ENCODE measurements around the gene SPSB1.
"Not testable (repeated sequence)": the region's sequence is repeated elsewhere in the genome, so short reads cannot be mapped to it uniquely, and the experiment has no call there.

Gene SPSB1

DNA sequence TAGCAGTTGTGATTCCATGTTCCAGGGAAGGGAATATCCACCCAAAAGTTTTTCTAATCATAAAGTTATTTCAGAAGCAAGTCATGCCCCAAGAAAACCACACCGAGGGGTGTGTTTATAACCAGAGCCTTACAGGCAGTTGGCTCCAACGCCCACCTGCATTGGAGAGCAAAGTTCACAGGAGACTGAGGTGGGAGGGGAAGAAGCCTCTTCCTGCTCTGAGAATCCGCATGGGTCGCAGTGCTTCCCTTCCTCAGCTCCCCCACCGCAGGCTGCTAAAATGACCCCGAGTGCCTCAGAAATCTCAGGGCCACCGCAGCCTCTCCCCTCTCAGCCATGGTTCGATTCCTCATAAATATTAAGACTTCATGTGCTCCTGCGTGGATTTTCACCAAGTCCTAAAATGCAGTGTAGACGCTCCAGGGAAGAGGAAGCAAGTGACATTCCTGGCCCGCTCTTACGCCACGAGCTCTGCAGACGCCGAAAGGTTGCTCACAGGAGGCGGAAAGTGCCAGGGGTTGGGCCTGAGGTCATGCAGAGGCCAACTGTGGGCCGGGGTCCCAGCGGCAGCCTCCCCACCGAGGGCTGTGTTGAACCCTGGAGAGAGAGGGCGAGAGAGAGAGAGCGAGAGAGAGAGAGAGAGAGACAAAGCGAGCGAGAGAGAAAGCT lies 13.4 kb upstream of the SPSB1 start:
- no peak for DNase-seq (ENCODE audit: low read depth)

DNA sequence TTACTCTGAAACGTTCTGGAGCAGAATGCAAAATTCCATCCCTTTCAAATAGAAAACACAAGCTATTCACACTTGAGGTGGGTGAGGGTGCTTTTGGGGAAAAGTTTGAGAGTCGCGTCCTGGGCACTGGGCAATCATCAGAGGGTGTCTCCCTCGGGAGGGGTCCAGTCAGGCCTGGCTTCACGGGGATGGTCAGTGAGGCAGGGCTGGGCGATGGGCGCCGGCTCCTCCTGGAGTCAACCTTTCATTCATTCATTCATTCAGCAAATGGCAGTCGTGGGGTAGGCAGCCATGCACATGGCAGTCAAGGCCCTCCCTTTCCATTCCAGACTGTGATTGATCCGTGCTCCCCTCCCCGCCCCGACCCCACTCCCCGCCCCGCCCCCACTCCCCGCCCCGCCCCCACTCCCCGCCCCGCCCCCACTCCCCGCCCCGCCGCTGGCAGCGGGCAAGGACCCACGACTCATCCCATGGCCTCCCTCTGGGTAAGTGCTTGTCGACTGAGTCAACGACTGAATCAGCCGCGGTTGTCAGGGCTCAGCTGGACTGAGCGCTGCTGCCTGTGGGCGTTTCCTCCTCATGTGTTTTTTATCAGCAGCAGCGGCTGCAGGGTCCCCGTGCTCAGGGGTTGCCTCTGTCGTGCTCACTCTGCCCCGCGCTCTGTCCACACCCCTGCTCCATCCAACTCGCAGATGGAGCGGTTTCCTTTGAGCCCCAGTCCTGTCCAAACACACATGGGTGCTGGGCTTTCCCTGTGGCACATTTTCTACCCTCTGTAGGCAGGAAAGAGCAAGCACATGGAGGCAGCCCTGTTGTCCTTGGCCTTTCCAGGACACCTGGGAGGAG lies 12.5 kb upstream of the SPSB1 start:
- DNase-seq (ENCODE audit: low read depth) = peak; percentile 64

DNA sequence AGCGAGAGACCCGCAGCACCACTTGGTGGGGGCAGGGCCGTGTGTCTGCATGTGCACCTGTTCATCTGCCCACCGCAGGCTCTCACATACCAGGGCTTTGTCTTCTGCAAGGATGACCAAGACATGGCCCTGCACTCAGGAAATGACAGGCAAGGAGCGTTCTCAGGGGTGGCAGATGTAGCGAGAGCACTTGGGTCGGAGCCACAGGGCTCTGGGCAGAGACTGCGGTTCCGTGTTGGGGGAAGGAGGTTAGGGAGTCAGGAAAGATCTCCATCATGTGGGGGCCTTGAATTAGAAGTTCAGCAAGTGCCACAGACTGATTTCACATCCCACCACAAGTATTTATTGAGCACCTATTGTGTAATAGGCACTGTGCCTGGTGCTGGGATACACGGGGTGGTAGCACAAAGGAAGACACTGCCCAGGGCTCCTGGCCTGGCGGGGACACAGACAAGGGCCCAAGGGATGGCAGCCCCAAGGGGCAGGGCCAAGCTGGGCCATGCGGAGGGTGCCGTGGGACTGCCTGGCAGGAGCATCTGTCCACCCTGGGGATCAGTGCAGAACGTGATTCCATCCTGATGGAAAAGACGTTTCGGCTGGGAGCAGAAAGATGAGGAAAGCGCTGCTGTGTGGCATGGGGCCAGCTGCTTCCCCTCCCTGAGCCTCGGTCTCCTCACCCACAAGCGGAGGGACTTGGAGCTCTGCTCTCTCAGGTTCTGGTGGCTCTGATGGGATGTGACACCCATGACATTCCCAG lies 11.4 kb upstream of the SPSB1 start:
- DNase-seq (ENCODE audit: low read depth) = no peak

DNA sequence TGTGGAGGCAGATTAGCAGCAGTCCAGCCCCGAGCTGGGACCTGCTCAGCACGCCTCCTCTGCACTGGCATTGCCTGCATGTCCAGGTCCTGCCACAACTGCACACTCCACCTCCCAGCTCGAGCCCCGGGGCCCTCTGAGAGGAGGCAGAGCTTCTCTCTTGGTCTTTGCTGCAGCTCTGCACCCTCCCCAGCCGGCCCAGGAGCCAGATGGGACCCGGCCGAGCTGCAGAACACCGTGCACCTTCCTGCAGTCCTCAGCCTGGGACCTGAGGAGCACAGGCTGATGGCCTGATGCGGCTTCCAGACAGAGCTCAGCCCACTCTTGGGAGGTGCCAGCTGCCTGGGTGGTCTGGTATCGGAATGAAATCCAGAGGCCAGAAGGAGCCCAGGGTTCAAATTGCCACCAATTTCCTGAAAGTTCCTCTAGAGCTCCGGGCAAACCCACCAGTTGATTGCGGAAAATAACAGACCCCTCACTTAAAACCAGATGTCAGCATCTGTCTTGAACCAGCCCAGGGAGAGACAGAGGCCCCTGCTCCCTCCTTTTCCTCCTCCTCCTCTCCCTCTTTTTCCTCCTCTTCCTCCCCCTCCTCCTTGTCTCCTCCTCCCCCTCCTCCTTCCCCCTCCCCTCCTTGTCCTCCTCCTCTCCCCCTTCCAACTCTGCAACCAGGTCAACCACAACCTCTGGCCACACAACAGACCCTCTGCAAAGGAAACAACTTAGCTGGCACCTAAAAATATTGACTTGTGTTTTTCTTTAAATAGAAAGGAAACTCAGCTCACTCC lies 10.6 kb upstream of the SPSB1 start:
- no peak for DNase-seq (ENCODE audit: low read depth)

DNA sequence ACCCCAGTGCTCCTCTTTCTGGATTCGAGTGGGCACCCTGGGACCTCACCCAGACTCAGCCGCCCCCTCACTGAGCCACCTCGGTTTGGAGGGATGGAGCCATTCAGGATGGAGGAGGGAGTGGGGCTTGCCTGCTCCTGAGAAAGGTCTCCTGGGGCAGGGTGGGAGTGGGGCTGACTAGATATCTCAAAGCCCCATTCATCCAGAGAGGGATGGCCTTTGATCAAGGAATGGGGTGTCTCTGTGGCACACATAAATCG lies 10.1 kb upstream of the SPSB1 start:
- DNase-seq (ENCODE audit: low read depth) = no peak

DNA sequence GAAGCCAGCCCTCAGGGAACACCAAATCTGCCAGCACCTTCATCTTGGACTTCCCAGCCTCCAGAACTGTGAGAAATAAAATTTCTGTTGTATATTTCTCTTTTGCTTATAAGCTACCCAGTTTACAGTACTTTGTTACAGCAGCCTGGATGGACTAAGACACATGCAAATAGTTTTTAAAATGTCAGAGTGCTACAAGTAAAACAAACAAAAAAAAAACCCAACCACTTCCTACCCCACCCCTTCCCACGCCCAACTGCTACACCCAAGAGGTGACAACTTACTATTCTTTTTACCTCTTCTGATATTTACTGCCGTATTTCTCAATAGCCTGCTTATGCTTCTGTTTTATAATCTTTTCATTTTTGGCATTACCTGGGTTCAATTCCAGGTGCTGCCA lies 8.6 kb upstream of the SPSB1 start:
- DNase-seq (ENCODE audit: low read depth) = no peak

DNA sequence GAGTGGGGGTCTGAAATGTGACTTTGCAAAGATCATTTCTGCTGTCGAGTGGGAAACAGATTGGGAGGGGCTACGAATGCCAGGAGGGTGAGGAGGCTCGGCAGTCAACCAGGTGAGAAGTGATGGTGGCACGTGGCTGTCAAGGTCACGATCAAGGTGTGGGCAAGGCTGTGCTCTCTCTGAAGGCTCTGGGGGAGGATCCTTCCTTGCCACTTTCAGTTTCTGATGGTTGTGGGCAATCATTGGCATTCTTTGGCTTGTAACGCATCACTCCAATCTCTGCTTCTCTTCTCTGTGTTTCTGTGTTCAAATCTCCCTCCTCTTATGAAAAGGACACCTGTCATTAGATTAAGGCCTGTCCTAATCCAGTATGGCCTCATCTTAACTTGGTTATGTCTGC lies 6.1 kb upstream of the SPSB1 start:
- DNase-seq (ENCODE audit: low read depth) = no peak

DNA sequence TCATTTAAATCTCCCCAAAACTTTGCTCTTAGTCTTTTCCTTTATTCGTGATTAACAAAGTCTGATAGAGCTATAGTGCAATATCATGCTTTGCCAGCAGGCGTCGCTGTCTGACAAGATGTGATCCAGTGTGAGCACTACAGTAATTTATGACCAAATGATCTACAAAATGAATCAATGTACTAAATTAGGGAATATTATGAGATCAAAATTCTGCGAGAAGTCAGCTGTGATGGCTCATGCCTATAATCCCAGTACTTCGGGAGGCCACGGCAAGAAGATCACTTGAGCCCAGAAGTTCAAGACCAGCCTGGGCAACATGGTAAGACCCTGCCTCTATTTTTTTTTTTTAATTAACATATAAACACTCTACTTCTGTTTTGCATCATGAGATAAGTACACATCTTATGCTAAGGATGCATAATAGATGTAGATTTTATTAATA lies 3.6 kb upstream of the SPSB1 start:
- peak; percentile 77 for DNase-seq (ENCODE audit: low read depth)

DNA sequence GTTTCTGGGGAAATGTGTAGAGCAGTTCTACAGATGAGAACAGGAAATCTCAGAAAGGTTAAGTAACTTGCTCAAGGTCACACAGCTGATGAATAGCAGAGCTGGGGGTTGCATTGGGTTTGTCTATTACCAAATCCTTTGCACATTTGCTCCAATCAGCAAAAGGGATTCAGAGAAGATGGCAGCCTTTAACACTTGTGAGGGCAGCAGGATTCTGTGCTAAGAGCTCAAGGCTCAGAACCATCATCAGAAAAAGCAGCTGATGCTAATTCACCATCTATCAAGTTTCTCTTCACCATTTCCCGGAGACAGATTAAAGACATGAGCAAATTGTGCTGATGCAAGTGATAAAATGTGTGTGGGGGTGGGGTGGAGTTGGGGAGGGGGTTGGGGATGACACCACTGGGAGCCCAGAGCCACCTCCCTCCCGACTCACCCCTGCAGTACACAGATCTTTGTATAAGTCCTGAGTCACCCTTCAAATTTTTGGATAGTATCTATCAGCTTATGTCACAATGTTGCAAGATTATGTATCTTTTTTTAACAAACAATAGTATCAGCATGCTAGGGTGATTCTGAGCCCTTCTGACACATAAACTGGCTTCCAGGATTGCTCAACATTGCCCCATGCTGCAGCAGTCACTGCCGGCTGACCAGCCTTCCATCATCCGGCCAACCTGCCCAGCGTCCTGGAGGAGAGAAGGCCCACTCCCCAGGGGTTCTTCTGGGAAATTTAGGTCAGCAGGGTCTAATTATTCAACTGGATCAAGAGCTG lies 2.8 kb upstream of the SPSB1 start:
- DNase-seq (ENCODE audit: low read depth) = peak; percentile 49

DNA sequence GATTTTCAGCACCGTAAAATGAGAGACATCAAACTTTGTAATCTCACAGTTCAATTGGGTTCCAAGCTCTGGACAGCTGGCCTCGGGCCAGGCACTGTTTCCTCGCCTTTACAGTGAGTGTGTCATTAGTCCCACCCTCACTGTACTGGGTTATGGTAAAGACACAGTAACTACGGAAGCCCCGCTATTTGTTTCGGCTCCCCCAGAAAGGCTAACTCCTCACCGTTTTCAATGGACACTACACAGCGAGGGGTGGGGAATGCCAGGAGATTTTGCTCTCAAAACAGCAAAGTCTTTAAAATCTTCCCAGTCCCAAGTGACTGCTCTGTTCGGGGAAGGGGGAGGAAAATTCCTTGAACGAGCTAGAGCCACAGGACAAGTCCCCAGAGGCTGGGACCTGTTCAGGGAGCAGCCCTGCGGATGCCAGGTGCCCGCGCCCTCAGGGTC lies 757 bp upstream of the SPSB1 start:
- no peak for DNase-seq (ENCODE audit: low read depth)

DNA sequence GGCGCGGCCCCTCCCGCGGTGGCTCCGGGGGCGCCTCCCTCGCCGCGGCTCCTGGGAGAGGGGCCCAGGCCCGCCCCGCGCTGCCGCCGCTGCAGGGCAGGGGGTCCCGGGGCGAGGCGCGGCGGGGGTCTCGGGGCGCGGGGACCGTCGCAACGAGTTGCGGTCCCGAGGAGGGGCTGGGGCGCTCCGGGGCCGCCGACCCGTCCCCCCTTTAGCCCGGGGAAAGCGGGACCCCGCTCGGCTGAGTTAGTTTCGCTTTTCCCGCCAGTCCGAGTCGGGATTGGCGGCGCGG lies 493 bp downstream of the SPSB1 start:
- no peak for DNase-seq (ENCODE audit: low read depth)

DNA sequence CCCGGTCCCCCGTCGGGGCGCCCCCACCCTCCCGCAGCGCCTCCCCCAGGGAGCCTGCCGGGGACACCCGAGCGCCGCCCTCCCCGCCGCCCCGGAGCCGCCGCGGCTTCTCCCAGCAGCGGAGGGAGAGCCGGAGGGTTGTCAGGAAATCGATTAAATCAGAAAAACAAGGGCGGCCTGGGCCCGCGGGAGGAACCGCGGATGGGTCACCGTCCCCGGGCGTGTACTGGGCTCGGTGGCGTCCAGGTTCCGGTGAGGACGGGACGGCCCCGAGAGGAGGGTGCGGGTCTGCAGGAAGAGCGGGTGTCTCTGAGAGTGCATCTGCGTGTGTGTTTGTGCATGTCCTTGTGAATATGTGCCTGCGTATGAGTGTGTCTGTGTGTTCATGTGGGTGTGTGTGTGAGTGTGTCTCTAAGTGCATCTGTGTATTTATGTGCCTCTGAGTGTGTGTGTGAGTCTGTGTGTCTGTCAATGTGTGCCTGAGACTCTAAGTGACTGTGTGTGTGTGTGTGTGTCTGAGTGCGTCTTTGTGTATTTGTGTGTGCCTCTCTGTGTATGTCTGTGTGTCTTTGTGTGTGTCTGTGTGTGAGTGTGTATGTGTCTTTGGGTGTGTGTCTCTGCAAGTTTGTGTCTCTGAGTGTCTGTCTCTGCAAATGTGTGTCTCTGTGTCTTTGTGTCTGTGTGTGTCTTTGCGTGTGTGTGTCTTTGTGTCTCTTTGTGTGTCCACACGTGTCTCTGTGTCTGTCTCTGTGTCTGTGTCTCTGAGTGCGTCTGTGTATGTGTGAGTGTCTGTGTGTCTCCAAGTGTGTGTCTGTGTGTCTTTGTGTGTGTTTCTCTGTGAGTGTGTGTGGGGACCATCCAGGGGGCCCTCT lies 1.1 kb downstream of the SPSB1 start:
- DNase-seq (ENCODE audit: low read depth) = no peak

DNA sequence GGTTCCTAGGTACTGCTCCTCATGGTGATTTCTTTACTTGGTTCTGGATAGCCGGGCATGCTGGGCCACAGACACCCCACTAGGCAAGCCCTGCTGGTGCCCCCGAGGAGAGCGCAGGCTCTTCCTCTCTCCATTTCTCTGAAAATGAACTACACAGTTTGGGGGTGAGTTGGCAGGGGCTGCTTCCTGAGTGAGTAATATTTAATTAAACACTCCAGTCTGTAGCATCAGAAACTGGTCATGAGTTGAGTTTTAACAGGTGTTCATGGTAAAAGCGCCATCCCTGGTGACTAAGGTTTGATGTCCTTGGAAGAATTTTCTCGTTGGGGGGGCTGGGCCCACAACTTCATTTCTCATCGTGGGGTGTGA lies 1.7 kb downstream of the SPSB1 start:
- peak; percentile 26 for DNase-seq (ENCODE audit: low read depth)

DNA sequence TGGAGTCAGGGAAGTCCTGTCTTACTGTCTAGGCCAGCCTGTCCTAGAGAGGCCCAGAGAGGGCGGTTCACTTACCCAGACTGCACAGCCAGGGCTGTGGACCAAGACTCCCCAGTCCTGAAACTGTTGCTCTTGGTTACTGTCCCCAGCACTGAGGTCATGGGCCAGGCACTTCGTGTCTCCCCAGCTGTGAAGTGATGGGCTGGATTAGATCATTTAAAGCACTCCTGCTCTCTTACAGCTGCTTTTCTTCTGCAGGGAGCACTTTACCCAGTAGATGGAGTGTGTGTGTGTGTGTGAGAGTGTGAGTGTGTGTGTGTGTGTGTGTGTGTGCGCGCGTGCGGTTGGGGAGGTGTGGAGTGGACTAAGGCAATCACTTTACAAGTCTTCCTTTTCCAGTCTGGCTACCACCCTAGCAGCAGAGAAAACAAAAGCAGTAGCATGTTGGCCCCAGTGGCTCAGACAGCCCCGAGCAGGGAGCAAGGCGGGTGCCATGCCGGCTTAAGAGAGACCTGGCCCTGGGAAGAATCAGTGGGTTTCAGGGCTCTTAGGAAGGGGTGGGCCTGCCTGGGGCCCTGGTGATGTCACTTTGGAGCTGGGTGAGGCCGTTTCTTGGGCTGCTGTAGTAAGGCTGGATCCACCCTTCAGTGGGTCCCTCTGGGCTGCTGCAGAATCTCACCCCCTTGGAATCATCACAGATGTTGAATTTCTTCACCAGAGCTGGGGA lies 2.4 kb downstream of the SPSB1 start:
- no peak for DNase-seq (ENCODE audit: low read depth)

DNA sequence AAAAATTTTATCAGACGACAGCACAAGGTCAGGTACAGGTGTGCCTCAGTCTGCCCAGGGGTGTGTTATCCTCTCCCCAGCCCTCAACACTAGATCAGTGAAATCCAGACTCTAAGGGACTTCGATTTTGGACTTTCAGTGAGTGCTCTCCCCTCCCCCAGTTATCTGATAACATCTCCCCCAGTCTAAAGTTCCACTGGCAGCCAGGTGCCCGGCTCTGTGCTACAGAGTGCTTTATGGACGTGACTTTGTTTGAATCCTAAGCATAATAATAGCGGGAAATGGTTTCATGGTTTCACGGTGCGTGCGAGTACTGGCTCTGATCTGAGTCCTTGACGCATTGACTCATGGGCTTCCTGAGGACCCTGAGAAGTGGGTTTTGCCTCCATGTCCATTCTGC lies 3.2 kb downstream of the SPSB1 start:
- no peak for DNase-seq (ENCODE audit: low read depth)

DNA sequence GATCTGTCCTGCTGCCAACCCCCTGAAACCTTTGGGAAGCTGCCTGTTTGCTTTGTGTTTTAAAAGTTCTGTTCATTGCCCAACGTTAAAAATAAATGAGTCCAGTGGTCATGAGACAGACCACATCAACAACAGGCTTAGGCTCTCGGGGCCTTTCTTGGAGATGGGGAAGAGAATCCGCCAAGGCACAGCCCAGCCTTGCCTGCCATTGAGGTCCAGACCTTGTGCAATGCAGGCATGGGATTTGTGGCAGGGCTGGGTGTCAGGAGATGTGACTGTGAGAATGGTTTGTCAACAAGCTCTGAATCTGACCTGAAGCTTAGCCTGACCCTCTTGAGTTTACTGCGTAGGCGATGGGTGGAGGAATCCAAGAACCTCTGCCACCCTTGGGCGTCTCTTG lies 4.2 kb downstream of the SPSB1 start:
- DNase-seq (ENCODE audit: low read depth) = no peak

DNA sequence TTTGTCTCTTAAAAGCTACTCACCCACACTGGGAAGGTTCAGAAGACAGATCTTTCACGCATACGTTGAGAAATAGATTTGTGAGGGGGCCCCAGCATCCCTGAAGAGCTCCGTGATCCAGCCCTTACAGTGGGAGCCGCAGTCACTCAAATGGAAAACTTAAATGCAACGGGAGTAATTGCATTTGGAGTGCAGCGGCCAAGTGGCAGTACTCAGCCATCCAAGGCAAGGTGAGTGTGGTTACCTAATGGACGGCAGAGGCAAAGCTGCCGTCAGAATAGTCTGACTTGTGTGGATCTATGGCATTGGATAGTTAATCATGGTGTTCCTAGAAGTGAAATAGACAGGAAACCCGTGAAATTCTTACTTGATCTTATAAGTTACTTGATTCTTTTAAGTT lies 5.1 kb downstream of the SPSB1 start:
- no peak for DNase-seq (ENCODE audit: low read depth)

DNA sequence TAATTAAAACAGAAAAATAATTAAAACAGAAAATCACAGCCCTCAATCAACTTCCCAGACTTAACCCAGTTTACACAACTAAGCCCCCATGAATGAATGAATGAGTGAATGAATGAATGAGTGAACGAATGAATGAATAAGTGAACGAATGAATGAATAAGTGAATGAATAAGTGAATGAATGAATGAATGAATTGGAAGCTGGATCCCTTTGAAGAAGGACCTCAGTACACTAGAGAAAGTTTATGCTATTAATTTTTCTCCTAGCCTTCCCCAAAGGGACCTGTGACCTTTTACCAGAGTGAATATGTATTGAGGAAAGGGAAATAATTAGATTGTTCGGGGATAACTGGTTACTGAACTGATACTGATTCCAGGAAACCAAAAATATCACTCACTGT lies 5.6 kb downstream of the SPSB1 start:
- no peak for DNase-seq (ENCODE audit: low read depth)

DNA sequence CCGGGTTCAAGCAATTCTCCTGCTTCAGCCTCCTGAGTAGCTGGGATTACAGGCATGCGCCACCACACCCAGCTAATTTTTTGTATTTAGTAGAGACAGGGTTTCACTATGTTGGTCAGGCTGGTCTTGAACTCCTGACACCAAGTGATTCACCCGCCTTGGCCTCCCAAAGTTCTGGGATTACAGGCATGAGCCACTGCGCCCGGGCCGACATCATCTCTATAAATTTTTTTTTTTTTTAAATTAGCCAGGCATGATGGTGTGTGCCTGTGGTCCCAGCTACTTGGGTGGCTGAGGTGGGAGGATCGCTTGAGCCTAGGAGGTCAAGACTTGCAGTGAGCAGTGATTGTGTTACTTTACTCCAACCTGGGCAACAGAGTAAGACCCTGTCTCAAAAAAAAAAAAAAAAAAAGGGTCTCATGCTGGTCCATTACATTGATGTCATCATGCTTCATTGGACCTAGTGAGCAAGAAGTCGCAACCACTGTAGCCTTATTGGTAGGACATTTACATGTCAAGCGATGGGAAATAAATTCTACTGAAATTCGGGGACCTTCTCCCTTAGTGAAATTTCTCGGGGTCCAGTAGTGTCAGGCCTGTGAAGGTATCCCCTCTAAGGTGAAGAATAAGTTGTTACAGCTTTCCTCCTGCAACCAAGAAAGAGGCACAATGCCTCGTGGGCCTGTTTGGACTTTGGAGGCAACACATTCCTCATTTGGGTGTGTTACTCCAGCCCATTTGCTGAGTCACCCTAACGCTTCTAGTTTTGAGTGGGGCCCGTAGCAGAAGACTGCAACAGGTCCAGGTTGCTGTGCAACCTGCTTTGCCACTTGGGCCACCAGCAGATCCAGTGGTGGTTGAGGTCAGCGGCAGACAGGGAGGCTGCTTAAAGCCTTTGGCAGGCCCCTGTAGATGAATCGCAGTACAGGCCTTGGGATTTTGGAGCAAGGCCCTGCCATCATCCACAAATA lies 7.2 kb downstream of the SPSB1 start:
- DNase-seq (ENCODE audit: low read depth) = not testable (repeated sequence)

All from stimulated activated CD4-positive, alpha-beta T cell treated with anti-CD3 and anti-CD28 coated beads, Interleukin-2, amount 100 ng/mL, for 4 hours (primary cell).